ENCODE data around the gene AZIN2.
"Not testable (repeated sequence)": the region's sequence is repeated elsewhere in the genome, so short reads cannot be mapped to it uniquely, and the experiment has no call there.

AZIN2 gene

DNA sequence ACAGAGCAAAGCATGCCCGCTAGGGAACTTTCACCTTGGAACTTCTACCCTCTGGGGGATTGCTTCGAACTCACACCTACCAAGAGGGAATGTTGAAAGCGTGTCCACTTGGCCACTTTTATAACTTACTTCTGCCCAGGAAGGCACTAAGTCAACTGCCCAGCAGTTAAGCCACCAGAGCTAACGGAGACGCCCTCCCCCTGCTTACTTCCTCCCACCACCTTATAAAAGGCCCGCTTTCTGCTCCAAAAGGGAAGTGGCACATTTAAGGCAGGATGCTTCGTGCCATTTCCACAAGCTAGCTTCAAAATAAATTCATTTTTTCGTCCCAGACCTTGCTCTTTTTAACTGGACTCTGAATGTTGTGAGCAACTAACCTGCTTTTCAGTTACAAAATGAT is 41.1 kb upstream of the AZIN2 start:
- Mint-ChIP-seq H3K4me3 (no peak overlapping the region), H3K36me3 (ENCODE audit: low read depth) (peaks cover 12% of the 10 kb centered on the region), H3K27me3 (ENCODE audit: low read depth, poor library complexity) (peaks cover 4% of the 10 kb centered on the region), H3K4me1 (peaks cover 71% of the 10 kb centered on the region), H3K27ac (peak overlapping the region; percentile 83), H3K9me3 (peaks cover 7% of the 10 kb centered on the region)
- no peak for DNase-seq
- TF ChIP-seq, protein P1, sequence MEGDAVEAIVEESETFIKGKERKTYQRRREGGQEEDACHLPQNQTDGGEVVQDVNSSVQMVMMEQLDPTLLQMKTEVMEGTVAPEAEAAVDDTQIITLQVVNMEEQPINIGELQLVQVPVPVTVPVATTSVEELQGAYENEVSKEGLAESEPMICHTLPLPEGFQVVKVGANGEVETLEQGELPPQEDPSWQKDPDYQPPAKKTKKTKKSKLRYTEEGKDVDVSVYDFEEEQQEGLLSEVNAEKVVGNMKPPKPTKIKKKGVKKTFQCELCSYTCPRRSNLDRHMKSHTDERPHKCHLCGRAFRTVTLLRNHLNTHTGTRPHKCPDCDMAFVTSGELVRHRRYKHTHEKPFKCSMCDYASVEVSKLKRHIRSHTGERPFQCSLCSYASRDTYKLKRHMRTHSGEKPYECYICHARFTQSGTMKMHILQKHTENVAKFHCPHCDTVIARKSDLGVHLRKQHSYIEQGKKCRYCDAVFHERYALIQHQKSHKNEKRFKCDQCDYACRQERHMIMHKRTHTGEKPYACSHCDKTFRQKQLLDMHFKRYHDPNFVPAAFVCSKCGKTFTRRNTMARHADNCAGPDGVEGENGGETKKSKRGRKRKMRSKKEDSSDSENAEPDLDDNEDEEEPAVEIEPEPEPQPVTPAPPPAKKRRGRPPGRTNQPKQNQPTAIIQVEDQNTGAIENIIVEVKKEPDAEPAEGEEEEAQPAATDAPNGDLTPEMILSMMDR (IDR thresholded peaks at IDR 0.05), result no peak

GRCh38 chr1:33041026-33041425 is 39.9 kb upstream of the AZIN2 start:
- no peak for DNase-seq
- peaks cover 4% of the 10 kb centered on the region for H3K27me3 Mint-ChIP-seq (ENCODE audit: low read depth, poor library complexity)
- TF ChIP-seq, protein P1 (IDR thresholded peaks at IDR 0.05), result no peak
- H3K27ac Mint-ChIP-seq, result no peak overlapping the region
- peaks cover 71% of the 10 kb centered on the region for H3K4me1 Mint-ChIP-seq
- no peak overlapping the region for H3K4me3 Mint-ChIP-seq
- H3K36me3 Mint-ChIP-seq (ENCODE audit: low read depth), result peaks cover 11% of the 10 kb centered on the region
- peaks cover 7% of the 10 kb centered on the region for H3K9me3 Mint-ChIP-seq

GRCh38 chr1:33042831-33043230 is 38.1 kb upstream of the AZIN2 start:
- peaks cover 61% of the 10 kb centered on the region for H3K4me1 Mint-ChIP-seq

GRCh38 chr1:33043267-33044092 is 37.5 kb upstream of the AZIN2 start:
- peak overlapping the region; percentile 2 for H3K4me3 Mint-ChIP-seq
- TF ChIP-seq, protein P1 (IDR thresholded peaks at IDR 0.05), result no peak
- no peaks in the 10 kb centered on the region for H3K9me3 Mint-ChIP-seq
- no peak overlapping the region for H3K27ac Mint-ChIP-seq
- H3K36me3 Mint-ChIP-seq (ENCODE audit: low read depth), result no peaks in the 10 kb centered on the region
- peaks cover 60% of the 10 kb centered on the region for H3K4me1 Mint-ChIP-seq
- peaks cover 3% of the 10 kb centered on the region for H3K27me3 Mint-ChIP-seq (ENCODE audit: low read depth, poor library complexity)
- no peak for DNase-seq

More at GRCh38 chr1:33042831-33043230, 38.1 kb upstream of the AZIN2 start:
- TF ChIP-seq, protein P1 (IDR thresholded peaks at IDR 0.05), result no peak
- H3K27me3 Mint-ChIP-seq (ENCODE audit: low read depth, poor library complexity), result peaks cover 3% of the 10 kb centered on the region
- no peak overlapping the region for H3K4me3 Mint-ChIP-seq
- no peak overlapping the region for H3K27ac Mint-ChIP-seq
- DNase-seq, result no peak
- H3K9me3 Mint-ChIP-seq, result no peaks in the 10 kb centered on the region
- no peaks in the 10 kb centered on the region for H3K36me3 Mint-ChIP-seq (ENCODE audit: low read depth)

GRCh38 chr1:33045246-33045645 is 35.7 kb upstream of the AZIN2 start:
- DNase-seq, result no peak
- Mint-ChIP-seq H3K4me3 (no peak overlapping the region), H3K4me1 (peaks cover 42% of the 10 kb centered on the region), H3K27me3 (ENCODE audit: low read depth, poor library complexity) (peaks cover 3% of the 10 kb centered on the region), H3K27ac (peak overlapping the region; percentile 21), H3K36me3 (ENCODE audit: low read depth) (peaks cover under 1% of the 10 kb centered on the region), H3K9me3 (peaks cover 9% of the 10 kb centered on the region)
- TF ChIP-seq, protein P1 (IDR thresholded peaks at IDR 0.05), result no peak

DNA sequence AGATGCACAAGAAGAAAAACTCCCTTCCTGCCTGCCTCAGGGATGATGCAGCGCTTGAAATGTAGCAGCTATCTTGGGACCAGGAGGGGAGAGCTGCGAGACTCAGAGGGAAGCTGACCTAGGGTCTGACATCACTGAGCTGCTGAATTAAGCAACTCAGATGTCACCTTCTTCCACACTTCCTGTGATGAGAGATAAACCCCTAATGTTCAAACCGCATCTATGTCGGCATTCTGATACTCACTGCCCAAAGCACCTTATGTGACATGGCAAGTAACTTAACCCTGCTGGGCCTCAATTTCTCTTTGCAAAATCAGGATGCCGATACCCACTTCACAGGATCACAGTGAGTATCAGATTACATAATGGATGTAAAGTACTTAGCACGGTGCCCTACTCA is 35.1 kb upstream of the AZIN2 start:
- H3K4me3 Mint-ChIP-seq, result no peak overlapping the region
- DNase-seq, result no peak
- TF ChIP-seq, protein P1 (IDR thresholded peaks at IDR 0.05), result no peak
- H3K36me3 Mint-ChIP-seq (ENCODE audit: low read depth), result peaks cover 6% of the 10 kb centered on the region
- peaks cover 3% of the 10 kb centered on the region for H3K27me3 Mint-ChIP-seq (ENCODE audit: low read depth, poor library complexity)
- H3K4me1 Mint-ChIP-seq, result peaks cover 38% of the 10 kb centered on the region
- H3K27ac Mint-ChIP-seq, result peak overlapping the region; percentile 21
- peaks cover 15% of the 10 kb centered on the region for H3K9me3 Mint-ChIP-seq

- not testable (repeated sequence) for H3K36me3 Mint-ChIP-seq (ENCODE audit: low read depth); H3K27me3 Mint-ChIP-seq (ENCODE audit: low read depth, poor library complexity); H3K27ac Mint-ChIP-seq; H3K4me3 Mint-ChIP-seq; DNase-seq
- H3K9me3 Mint-ChIP-seq, result peaks cover 15% of the 10 kb centered on the region
- peaks cover 38% of the 10 kb centered on the region for H3K4me1 Mint-ChIP-seq
These were observed 34.7 kb upstream of the AZIN2 start for GRCh38 chr1:33046234-33046633.

Measured in nephron progenitor cell (in vitro differentiated cells).